ENCODE measurements around the gene CARM1.

CARM1 gene

DNA sequence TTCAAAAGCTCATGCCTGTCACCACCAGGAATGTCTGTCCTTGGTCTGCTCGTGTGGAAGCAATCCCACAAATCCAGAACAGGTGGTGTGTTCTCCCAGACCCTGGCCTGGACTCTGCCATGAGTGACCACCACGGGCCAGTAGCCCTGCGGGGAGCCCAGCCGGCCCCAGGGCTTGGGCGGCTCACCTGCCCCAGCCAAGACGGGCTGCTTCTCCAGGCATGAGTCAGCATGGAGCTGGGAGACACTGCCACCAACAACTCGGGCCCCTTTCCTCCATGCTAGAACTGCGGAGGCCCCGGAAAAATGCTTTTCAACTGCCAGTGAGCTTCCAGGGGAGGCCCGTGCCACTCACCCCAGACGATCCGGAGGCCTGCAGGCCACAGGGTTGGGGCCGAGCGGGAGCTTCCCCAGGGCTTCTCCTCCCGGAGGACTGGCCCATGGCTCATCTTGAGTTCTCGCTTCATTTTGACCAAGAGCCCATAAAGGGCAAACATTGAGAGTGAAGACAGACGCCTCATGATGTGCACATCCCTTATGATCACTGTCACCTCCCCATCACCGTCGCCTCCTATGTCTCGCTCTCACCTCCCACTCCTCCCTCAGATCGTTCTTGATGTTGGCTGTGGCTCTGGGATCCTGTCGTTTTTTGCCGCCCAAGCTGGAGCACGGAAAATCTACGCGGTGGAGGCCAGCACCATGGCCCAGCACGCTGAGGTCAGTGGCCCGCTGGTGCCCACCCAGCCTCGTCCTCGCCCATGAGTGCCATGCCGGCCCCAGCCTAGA, 40.4 kb downstream of the CARM1 start:
- DNase-seq: no peak

DNA sequence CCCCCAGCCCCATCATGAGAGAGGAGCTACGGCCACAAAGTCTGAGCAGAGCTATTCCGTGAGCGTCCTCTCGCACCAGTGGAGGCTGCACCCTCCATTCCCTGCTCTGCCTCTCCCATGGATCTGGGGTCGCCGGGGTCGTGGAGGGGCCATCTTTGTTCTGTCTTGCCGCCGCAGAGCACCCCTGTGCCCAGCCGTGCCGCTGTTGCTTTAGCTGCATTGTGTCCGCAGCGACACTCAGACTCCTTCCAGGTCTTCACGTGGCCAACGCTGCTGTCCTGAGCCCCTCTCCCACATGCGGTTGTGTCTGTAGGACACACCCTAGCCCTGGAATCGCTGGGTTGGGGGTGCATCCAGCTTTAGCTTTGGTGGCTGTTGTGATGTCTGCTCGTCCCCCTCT, 41.3 kb downstream of the CARM1 start:
- no peak for DNase-seq

DNA sequence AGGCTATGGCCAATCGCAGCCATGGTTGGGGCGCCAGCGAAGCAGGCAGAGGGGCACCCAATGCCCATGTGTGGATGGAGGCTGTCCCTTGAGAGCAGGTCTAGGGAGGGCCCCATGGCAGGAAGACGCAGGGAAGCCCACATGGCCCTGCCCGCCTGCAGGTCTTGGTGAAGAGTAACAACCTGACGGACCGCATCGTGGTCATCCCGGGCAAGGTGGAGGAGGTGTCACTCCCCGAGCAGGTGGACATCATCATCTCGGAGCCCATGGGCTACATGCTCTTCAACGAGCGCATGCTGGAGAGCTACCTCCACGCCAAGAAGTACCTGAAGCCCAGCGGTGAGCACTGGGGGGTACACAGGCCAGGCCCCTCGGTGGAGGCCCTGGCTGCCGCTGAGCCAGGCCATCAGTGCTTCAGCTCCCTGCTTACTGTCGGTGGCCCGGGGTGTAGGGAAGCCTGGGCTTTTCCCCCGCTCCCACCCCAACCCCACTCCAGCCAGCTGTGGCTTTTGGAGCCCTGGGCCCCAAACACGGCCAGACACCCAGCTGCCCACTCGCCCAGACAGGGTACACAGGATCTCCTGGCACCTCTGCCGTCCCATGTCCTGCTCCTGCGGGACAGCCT, 42.5 kb downstream of the CARM1 start:
- DNase-seq: no peak

DNA sequence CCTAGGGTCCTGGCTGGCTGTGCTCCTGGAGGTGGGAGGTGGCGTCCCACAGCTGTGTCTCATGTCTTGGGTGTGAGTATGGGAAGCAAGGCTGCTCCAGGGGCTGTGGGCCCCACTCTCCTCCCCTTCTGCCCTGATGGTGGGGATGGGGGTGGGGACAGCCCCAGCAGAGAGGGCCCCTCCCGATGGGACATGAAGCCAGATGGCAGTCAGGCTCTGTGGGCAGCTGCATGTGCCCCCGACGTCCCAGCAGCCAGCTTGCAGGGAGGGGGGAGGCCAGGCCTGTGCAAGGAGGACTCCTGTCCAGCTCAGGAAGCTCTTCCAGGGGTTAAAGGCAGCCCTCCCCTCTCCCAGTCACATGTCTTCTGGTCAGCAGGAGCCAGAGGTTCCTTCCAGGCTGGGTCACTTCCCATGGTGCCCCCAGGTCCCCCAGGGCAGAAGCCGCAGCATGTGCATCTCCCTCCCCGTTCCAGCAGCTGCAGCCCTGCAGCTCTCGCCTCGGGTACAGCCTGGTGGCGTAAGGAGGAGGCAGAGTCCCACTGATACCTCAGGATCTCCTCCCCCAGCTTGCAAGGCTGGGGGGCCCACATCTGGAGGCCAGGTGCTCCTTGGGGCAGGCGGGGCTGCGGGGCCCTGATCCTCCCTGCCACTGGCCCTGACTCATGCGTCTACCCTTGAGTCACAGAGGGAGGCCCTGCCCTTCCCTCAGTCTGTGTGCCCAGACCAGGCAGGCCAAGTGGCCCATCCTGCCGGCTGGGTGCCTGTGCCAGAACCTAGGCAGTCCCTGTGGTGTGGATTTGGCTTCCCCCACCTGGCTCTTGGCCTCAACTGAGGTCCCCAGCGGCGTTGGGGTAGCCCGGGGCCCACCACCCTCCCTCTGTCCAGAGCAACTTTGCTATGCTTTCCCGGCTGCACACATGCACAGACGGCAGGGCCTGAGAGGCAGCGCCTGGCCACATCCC, 44.1 kb downstream of the CARM1 start:
- peak; percentile 16 for DNase-seq

DNA sequence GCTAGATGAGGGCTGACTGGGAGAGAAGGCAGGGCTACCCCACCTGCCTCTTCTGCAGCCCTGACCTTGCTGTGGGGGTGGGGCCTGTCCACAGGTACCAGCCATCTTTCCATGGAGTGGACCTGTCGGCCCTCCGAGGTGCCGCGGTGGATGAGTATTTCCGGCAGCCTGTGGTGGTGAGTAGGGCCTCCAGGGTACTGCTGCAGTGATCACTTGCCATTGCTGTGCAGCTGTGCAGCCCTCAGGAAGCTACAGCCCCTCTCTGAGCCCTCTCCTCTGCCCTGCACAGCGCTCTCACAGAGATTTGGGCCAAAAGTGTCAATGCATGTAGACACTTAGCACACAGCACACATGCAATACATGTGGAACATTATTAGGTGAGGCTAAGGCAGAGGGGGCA, 45.2 kb downstream of the CARM1 start:
- no peak for DNase-seq

DNA sequence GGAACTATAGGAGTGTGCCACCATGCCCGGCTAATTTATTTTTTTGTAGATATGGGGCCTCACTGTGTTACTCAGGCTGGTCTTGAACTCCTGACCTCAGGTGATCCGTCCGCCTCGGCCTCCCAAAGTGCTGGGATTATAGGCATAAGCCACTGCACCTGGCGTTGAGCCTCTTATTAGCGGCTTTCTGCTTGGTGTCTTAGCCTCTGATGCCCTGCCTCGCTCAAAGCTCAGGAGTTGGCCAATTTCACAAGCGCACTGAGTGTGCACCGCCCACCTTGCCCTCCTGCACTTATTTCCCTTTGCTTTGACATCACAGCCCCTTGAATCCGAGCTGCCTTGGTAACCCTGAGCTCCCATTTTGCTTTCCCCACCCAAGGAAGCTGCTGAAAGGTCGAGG, 47.0 kb downstream of the CARM1 start:
- no peak for DNase-seq

DNA sequence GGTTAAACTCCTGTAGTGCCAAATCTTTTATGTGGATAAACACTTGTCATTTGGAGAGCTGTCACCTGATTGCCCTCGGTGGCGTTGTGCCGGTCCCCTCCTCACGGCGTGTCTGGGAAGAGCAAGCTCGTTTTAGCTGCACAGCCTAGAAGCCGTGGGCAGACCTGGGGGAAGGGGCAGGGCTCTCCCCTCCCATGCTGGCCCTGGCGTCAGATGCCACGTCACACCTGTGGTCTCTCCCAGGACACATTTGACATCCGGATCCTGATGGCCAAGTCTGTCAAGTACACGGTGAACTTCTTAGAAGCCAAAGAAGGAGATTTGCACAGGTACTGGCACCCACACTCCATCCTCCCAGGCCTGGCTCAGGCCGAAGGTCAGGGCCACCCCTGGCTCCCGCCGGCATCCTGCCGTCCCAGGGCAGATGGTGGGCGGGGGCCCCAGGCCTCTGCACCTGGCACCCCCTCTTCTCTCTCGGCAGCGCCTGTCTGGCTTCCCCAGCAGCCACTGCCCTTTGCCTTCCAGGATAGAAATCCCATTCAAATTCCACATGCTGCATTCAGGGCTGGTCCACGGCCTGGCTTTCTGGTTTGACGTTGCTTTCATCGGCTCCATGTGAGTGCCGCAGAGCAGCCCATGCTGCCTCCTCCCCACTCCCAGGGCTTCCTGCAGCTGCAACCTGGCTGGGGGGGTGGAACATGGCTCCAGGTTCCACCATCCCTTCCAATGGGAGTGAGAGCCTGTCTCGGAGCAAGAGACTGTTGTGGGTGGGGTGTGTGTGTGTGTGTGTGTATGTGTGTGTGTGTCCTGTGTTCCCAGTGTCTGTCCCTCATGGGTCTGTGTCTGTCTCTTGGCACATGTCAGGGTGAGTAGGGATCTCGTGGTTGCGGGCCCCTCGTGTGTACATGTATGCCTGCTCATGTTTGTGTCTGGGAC, 48.3 kb downstream of the CARM1 start:
- no peak for DNase-seq

DNA sequence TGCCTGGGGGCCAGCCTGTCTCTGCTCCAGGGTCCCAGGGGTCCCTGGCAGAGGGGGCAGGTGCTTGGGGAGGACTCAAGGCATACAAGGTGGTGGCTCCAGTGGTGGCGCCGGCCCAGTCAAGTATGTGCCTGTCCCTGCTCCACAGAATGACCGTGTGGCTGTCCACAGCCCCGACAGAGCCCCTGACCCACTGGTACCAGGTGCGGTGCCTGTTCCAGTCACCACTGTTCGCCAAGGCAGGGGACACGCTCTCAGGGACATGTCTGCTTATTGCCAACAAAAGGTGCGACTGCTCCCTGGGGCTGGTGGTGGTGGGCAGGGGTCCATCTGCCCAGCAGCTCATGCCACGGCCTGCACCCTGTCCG, 48.9 kb downstream of the CARM1 start:
- DNase-seq: no peak

DNA sequence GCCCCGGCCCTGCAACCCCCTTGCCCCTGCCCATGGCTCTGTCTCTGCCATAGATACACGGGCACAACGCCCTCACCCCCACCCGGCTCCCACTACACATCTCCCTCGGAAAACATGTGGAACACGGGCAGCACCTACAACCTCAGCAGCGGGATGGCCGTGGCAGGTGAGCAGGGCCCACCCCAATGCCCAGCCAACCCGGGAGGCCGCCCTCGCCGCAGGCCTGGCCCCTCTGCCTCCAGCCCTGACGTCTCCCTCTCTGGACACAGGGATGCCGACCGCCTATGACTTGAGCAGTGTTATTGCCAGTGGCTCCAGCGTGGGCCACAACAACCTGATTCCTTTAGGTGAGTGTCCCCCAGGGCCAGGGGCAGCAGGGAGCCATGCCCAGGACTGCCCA, 49.4 kb downstream of the CARM1 start:
- no peak for DNase-seq

DNA sequence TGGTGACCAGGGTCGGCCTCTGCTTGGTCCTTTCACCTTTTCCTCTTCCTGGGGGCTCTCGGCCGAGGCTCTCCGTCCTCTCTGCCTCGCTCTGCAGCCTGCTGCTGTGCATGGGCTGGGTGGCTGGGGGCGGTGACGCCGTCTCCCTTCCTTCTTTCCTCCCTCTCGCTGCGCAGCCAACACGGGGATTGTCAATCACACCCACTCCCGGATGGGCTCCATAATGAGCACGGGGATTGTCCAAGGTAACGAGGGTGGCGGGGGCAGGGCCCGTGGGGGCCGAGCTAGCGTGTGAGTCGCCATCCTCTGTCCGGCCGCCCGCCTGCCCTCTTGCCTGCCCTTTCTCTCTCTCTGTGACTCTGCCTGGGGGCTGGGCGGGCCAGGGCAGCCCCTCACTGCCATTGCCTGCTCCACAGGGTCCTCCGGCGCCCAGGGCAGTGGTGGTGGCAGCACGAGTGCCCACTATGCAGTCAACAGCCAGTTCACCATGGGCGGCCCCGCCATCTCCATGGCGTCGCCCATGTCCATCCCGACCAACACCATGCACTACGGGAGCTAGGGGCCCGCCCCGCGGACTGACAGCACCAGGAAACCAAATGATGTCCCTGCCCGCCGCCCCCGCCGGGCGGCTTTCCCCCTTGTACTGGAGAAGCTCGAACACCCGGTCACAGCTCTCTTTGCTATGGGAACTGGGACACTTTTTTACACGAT, 50.0 kb downstream of the CARM1 start:
- no peak for DNase-seq

DNA sequence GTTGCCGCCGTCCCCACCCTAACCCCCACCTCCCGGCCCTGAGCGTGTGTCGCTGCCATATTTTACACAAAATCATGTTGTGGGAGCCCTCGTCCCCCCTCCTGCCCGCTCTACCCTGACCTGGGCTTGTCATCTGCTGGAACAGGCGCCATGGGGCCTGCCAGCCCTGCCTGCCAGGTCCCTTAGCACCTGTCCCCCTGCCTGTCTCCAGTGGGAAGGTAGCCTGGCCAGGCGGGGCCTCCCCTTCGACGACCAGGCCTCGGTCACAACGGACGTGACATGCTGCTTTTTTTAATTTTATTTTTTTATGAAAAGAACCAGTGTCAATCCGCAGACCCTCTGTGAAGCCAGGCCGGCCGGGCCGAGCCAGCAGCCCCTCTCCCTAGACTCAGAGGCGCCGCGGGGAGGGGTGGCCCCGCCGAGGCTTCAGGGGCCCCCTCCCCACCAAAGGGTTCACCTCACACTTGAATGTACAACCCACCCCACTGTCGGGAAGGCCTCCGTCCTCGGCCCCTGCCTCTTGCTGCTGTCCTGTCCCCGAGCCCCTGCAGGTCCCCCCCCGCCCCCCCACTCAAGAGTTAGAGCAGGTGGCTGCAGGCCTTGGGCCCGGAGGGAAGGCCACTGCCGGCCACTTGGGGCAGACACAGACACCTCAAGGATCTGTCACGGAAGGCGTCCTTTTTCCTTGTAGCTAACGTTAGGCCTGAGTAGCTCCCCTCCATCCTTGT, 50.7 kb downstream of the CARM1 start:
- DNase-seq: no peak

DNA sequence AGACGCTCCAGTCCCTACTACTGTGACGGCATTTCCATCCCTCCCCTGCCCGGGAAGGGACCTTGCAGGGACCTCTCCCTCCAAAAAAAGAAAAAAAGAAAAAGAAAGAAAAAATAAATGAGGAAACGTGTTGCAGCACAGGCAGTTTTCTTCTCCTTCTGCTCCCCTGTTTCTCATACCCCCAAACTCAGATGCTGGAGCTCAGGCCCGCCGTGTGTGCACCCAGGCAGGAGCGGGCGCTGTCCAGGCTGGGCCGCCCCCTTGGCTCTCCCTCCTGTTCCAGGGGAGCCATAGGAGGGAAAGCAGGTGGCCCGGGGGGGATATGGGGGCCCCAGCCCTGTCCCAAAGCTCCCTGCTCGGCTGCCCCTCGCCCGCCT, 51.3 kb downstream of the CARM1 start:
- no peak for DNase-seq

DNA sequence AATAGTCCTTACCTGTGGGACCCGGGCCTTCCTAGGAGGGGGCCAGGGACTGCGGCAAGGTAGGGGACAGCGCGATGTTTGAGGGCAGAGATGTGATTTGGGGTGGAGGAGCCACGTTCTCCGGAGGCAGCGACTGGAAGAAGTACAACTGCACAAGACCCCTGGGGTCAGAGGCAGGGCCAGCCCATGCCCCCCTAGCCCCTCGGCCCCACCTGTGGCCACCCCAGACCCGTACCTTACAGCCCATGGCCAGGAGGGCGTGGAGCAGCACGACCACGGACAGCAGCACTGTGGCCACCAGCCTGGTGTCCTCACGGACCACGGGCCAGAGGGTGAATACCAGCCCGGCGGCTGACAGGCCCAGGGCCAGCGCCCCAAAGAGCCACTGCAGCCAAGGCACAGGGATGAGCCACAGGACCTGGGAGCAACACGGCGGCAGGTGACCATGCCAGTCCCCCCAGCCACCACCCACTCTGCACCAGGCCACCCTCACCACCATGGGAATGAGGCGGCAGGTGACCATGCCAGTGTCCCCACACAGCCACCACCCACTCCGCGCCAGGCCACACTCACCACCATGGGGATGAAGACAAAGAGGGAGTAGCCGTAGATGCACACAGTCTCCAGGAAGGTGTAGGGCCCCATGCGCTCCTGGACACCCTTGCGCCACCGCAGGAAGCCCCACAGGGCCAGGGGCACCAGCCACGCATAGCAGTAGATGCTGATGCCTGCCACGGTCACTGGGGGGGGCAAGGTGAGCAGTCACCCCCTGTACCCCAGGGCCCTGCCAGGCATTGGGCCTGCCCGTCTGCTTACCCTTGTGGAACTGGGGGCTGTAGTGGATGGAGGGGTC, 52.1 kb downstream of the CARM1 start:
- no peak for DNase-seq

DNA sequence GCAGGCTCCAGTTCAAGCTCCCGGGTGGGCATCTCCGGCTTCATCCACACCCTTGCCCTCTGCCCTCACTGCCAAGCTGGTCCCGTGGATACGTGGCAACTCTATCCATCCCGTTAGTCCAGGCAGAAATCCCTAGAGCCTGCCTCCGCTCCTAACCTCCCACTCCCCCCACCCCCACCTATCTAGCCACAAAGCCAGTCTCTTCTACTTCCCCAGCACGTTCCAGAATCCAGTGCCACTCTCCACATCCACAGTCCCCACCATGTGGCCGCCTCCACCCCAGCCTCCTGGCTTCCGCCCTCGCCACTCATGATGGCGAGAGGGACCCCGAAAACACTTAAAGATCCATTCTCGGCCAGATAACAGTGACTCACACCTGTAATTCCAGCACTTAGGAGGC, 53.2 kb downstream of the CARM1 start:
- DNase-seq: no peak

DNA sequence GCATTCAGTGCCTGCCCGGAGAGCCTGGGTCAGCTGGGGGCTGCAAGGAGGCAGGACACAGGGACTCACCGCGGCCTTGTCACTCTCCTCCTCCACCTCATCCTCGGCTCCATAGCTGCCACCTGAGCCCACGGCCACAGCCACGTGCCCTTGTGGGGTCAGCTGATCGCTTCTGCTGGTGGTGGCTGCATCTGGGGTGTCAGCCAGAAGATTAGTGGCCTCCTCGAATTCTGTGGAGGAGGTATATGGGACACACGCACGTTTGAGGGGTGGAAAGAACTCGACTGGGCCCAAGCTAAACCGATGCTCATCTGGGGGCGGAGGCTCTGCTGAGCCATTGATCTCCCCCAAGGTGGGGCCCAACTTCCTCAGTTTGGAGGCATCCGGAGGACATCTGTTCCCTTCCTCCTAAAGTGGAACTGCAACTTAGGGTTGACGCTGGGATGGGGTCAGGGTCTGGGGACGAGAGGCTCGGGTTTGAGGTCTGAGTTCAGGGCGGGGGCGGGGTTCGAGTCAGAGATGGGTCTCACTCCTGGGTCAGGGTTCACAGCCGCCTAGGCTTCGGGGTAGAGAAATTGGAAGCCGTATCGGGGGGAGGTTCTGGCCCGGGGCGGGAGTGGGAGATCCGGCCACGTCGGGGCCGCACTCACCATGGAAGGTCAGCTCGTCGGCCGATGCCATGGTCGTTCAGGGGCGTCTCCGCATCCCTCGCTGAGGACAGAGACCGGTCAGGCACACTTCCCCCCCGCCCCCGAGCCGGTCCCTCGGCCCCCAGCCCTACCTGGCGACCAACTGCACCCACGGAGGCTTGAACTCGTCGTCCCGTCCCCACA, 56.6 kb downstream of the CARM1 start:
- no peak for DNase-seq

DNA sequence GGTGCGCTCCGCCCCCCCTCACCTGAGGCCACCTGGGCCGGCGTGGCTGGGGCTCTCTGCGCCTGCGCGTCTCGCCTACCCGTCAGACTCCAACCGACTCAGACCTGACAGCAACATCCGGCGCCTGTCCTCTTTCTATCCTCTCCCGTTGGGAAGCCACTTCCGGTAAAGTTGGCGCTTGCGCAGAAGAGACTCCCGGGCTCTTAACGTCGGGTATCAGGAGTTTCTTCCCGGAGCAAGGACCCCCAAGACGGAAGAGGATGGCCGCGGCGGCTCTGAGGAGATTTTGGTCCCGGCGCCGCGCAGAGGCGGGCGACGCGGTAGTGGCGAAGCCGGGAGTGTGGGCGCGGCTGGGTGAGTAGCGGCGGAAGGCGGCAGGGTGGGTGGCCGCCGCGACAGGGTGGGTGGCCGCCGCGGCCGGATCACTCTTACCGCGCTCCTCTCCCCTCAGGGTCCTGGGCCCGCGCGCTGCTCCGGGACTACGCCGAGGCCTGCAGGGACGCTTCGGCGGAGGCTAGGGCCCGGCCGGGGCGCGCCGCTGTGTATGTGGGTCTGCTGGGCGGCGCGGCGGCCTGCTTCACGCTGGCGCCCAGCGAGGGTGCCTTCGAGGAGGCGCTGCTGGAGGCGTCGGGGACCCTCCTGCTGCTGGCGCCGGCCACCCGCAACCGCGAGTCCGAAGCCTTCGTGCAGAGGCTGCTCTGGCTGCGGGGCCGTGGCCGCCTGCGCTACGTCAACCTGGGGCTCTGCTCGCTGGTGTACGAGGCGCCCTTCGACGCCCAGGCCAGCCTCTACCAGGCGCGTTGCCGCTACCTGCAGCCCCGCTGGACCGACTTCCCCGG, 57.4 kb downstream of the CARM1 start, which contains the start of the genes TIMM29 and YIPF2:
TIMM29 (plus strand) TSS at position 249 of the 839 bp plus-strand sequence; CDS start at position 261, 12 bp downstream.
YIPF2 (minus strand) TSS at position 77 of the 839 bp plus-strand sequence. CDS start 229 bp downstream, outside the sequence.
- DNase-seq: peak; percentile 99

DNA sequence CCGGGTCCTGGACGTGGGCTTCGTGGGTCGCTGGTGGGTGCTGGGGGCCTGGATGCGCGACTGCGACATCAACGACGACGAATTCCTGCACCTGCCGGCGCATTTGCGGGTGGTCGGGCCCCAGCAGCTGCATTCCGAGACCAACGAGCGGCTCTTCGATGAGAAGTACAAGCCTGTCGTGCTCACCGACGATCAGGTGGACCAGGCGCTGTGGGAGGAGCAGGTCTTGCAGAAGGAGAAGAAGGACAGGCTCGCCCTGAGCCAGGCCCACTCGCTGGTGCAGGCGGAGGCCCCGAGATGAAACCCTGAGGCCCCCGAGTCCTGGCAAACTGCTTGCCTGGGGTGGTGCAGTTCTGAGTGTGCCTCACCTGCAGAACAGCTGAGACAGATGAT, 58.0 kb downstream of the CARM1 start:
- no peak for DNase-seq

Data from NCI-H2171 treated with DMSO at 0.1 percent for 48 hours (cell line).